NCI-H2196 treated with DMSO at 0.1 percent for 48 hours (cell line): ENCODE data around the gene SLC6A9.

Experiments
- DNase-seq: peaks from one replicate; lab custom pipeline; 2025; ENCODE audit not compliant: unreplicated experiment; lab: John Stamatoyannopoulos, UW

The SLC6A9 gene

GRCh38 chr1:44048532-44049215 lies 17.4 kb upstream of the SLC6A9 start:
- no peak for DNase-seq

GRCh38 chr1:44047131-44047530 lies 15.9 kb upstream of the SLC6A9 start:
- no peak for DNase-seq

GRCh38 chr1:44045064-44045463 lies 13.8 kb upstream of the SLC6A9 start:
- no peak for DNase-seq

GRCh38 chr1:44044071-44044801 lies 13.0 kb upstream of the SLC6A9 start:
- DNase-seq = no peak

- no peak for DNase-seq
These were observed 12.2 kb upstream of the SLC6A9 start for GRCh38 chr1:44043176-44044070.

GRCh38 chr1:44040846-44041245 lies 9.6 kb upstream of the SLC6A9 start:
- DNase-seq = no peak

GRCh38 chr1:44040418-44040817 lies 9.2 kb upstream of the SLC6A9 start:
- DNase-seq = no peak

- DNase-seq = no peak
These were observed 7.8 kb upstream of the SLC6A9 start for GRCh38 chr1:44038876-44039657.

- no peak for DNase-seq
These were observed 5.9 kb upstream of the SLC6A9 start for GRCh38 chr1:44037154-44037553.

- peak; percentile 56 for DNase-seq
These were observed 5.3 kb upstream of the SLC6A9 start for GRCh38 chr1:44036409-44037139.

GRCh38 chr1:44035726-44036408 lies 4.6 kb upstream of the SLC6A9 start:
- DNase-seq = no peak

- DNase-seq = no peak
These were observed 3.9 kb upstream of the SLC6A9 start for GRCh38 chr1:44034976-44035716.

GRCh38 chr1:44034423-44034822 lies 3.2 kb upstream of the SLC6A9 start:
- DNase-seq = no peak

- no peak for DNase-seq
These were observed 2.5 kb upstream of the SLC6A9 start for GRCh38 chr1:44033756-44034155.

- no peak for DNase-seq
These were observed 1.8 kb upstream of the SLC6A9 start for GRCh38 chr1:44033041-44033575.

GRCh38 chr1:44032170-44032790 lies 1.0 kb upstream of the SLC6A9 start:
- no peak for DNase-seq

GRCh38 chr1:44030605-44031251 lies 534 bp downstream of the SLC6A9 start:
- DNase-seq = no peak
